SW480 (cell line): ENCODE results near the gene TMEM61.
A peak's percentile ranks its signal among the peaks of the same experiment; 100 is the strongest.
"Not testable (repeated sequence)": the region's sequence is repeated elsewhere in the genome, so short reads cannot be mapped to it uniquely, and the experiment has no call there.

Experiments
- DNase-seq: peaks from one replicate; pipeline ENCODE4 v3.0.0-alpha.2; 2016; ENCODE audit warnings: low spot score

Gene TMEM61

DNA sequence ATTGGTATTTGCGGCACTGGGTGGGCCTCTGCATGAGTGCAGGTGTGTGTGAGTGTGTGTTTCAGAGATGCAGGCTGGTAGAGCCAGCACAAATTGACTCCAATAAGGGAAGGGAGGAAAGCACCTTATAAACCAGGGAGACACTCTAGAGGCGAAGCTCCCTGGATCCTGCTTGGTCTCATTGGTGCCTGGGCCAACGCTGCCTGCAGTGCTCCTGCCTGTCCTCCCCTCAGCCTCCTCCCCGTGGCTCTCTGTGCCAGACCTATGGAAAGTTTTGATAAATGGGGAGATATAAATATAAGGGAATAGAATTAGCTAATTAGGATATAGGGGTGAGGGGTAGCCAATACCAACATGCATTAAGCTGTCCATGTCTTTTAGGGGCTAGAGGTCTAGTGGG is 20.9 kb downstream of the TMEM61 start:
- no peak for DNase-seq

DNA sequence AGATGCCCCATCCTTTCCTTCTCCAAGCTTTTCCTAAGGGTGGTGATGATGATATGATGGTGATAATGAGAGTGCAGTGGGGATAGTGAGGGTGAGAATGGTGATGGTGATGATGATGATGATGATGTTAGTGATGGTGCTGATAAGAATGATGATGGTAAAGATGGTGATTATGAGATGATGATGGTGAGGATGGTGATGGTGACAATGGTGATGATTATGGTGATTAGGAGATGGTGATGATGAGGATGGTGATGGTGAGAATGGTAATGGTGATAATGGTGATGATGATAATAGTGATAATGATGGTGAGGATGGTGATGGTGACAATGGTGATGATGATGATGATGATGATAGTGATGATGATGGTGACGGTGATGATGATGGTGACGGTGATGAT is 22.3 kb downstream of the TMEM61 start:
- no peak for DNase-seq

DNA sequence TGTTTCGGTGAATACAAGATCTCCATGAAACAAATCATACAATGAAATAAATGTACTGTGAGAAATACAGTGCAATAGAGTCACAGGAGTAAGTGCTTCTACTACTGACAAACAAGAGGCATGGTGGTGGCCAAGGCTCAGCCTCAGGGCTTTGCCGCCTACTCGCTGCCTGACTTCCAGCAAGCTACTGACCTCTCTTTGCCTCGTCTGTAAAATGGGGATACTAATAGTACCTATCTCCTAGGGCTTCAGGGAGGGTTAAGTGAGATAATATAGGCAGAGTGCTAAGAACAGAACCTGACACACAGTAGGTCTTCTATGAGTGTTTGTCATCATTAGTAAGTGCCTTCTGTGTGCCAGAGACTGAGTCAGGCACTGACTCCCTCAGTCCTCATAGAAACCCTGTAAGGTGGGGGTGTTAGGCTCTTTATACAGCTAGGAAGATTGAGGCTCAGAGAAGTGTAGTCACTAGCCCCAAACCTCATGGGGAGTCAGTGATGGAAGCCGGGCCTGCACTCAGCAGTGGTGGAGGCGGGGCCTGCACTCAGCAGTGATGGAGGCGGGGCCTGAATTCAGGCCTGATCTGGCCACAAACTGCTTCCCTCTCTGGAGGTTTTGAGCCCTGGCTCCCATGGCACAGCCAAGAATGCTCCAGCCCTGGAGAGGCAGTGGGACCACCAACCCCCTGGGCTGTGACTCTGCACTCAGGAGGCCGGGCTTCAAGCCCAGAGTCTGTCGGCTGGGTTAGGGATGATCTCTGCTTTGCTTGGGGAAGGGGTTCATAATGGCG is 25.1 kb downstream of the TMEM61 start:
- no peak for DNase-seq

DNA sequence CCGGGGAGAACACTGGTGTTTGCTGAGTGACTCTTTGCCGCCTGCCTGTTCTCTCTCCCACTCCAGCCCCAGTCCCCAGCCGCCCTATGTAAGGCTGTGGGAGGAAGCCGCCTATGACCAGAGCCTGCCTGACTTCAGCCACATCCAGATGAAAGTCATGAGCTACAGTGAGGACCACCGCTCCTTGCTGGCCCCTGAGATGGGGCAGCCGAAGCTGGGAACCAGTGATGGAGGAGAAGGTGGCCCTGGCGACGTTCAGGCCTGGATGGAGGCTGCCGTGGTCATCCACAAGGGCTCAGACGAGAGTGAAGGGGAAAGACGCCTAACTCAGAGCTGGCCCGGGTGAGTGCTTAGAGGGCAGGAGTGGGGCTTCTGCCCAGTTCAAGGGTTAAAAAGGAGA is 26.5 kb downstream of the TMEM61 start:
- no peak for DNase-seq

DNA sequence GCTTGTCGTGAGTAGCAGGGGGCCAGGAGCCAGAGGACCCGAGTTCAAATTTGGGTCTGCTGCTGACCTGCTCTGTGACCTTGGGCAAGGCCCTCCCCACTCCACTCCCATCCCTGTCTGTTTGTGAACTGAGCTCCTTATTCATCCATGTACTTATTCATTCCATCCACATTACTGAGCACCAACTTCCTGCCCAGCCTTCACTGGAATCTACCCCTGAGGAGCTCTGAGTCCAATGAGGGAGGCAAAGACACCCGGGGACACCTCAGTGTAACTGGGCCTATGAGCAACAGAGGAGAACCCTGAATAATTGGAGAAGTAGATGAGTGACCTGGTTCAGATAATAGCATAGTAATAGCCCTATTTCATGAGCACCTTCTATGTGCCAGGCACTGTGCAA is 27.2 kb downstream of the TMEM61 start:
- DNase-seq = no peak

DNA sequence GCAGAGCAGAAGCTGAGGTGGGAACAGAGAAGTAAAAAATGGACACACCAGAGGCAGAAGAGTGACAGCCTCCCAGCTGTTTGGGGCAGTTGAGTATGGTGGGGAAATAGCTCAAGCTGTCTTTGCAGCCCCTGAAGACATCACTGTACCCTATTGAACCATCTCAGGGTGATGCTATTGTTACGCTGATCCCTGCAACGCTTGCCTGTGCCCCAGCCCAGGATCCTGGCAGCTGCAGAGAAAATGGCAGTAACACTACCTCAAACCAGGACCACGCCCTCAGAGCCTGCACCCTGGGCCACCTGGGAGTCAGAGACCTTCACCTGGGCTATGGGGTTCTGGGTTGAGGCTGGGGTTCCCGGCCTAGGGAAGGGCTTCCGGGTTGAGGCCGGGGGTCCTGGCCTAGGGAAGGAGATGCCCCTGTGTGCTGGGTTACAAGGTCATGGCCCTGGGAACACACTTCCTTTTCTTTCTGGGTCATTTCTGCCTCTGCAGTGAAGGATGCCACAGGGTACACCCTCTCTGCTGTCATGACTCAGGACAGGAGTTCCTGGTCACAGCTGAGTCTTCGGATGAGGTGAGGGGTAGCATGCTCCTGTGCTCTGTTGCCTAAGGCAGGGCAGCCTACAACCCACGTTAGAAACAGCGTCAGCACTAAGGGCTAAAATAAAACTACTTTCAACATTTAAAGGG is 29.9 kb downstream of the TMEM61 start:
- no peak for DNase-seq

DNA sequence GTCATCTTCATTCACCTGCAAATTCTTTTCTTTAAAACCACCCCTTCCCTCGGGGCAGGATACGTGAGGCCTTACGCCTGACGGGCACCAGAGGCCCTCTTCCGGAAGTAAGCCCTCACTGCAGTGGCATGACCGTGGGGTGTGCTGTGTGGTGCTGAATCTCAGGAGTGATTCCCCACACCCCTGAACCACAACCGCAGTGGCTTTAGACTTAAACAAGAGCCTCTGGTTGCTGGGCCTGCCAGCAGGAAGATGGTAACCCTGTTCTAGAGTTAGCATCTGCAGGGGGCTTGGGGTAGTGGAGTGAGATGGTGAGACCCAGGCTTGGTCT is 30.4 kb downstream of the TMEM61 start:
- DNase-seq = no peak

DNA sequence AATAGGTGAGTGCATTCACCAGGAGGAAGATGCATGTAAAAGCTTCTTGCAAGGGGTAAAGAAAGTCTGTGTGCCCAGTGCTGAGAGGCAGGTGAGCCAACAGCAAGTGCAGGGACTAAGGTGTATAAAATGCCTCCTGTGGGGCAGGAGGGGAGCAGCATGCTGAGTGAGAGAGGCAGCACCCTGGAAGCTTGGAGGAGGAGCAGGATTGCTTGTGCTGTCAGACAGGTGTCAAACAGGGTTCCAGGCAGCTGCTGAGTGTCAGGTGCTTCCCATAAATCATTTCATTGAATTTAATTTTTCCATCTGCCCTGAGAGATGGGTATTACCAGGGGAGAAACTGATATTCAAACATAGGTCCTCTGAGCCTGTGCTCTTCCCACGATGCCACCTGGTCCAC is 32.2 kb downstream of the TMEM61 start:
- no peak for DNase-seq

DNA sequence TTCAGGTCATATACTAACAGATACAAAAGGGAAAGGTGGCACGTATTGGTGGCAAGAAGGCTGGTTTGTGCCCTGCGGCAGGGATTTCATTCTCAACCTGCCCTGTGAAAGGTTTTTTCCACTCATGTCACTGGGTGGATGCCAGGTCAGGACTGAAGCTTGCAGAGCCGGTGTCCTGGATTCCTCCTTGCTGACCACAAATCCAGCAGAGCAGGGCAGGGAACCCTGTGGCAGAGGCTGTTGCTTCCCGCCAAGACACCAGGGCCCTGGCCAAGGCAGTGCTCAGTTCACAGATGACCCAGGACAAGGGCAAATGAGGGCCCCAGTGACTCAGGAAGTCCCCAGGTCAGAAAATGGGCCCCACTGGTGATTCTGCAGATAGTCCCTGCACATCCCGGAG is 34.7 kb downstream of the TMEM61 start:
- DNase-seq = no peak

DNA sequence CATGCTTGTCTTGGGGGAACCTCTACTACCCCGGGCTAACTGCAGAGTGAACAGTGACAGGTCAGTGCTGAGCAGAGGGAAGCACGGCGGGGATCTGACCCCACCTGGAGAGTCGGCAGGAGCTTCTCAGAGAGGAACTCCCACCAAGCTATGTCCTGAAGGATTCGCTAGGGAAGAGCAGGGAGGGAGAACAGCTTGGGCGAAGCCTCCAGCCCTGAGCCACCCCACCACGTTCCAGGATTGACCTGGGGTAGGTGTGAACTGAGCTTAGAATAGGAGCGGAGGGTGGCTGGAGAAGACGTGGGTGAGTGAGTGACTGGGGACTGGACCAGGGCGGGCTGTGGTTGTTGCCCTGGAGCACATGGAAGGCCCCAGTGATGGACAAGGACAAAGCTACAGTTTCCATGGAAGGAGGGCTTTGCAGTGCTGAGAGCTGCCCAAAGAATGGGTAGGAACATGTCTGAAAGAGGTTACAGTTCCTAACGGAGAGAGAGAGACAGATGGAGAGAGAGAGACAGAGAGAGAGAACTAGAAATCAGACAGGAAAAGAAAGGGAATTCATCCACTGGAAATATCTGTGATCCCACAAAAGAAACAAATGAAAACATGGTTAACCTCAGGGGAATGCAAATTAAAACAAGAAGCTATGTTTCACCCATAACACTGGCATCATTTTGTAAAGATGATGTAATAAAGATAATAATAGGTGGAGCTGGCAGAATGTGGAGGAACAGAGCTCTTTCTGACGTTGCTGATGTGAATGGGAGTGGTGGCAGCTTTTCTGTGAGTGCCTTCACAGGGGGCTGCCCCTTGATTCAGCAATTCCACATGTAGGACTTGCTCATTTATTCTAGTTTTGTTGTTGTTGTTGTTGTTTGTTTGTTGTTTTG is 35.5 kb downstream of the TMEM61 start:
- DNase-seq = no peak

DNA sequence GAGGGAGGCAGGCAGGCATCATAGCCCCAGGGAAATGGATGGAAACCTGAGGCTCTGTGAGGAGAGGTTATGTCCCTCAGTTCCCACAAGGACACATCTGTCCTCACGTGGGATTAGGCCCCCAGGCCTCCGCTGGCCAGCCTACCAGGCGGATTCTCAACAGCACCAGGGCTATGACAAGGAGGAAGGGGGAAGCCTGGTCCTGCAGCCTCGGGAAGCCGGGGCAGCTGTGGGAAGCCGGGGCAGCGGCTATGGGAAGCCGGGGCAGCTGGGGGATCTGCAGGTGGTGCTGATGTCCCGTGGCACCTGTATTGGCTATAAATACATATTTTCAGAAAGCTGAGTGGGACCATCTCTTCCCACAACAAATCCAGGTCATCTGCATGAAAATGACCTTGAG is 38.0 kb downstream of the TMEM61 start:
- DNase-seq = no peak

DNA sequence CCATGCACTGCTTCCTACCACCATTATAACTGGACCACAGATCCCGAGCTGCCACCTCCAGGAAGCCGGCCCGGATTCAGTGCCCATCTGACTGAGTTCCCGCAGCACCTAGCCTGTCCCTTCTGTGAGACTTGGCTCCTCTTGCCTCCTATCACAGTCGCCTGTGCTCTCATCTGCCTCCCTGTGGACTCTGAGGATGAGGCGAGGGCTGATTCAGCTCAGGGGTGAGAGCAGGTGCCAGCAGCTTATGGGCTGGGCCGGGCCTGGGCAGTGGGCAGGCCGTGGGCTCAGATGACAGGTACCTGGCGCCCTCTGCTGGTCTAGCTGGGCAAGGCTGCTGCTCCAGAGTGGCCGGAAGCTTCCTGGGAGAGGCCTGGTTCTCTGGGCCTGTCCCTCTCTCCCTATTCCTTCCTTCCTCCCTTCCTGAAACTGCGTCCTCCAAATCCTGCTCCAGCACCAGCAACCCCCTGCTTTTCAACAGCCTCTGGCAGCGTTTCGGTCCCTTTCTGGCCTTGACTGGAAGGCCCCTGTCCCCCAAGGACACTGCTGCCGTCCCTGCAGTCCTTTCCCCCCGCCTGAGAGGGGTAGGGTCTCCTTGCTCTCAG is 41.6 kb downstream of the TMEM61 start:
- peak; percentile 90 for DNase-seq

DNA sequence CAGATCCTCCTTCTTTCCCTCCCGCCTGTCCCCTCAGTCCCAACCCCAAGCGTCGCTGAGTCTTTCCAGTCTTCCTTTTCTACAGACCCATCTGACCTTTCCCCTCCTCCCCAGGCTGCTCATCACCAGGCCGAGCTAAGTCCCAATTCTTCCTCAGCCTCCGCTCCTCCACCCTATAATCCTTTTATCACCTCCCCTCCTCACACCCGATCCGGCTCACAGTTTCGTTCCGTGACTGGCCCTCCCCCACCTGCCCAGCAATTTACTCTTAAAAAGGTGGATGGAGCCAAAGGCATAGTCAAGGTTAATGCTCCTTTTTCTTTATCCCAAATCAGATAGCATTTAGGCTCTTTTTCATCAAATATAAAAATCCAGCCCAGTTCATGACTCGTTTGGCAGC is 43.7 kb downstream of the TMEM61 start:
- DNase-seq = not testable (repeated sequence)

DNA sequence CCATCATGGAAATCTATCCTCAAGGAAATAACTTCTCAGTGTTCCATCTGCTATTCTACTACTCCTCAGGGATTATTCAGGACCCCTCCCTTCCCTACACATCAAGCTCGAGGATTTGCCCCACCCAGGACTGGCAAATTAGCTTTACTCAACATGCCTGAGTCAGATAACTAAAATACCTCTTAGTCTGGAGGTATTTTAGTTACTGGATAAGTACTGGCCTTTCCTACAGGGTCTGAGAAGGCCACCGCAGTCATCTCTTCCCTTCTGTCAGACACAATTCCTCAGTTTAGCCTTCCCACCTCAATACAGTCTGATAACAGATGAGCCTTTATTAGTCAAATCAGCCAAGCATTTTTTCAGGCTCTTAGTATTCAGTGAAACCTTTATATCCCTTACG is 46.3 kb downstream of the TMEM61 start:
- not testable (repeated sequence) for DNase-seq

DNA sequence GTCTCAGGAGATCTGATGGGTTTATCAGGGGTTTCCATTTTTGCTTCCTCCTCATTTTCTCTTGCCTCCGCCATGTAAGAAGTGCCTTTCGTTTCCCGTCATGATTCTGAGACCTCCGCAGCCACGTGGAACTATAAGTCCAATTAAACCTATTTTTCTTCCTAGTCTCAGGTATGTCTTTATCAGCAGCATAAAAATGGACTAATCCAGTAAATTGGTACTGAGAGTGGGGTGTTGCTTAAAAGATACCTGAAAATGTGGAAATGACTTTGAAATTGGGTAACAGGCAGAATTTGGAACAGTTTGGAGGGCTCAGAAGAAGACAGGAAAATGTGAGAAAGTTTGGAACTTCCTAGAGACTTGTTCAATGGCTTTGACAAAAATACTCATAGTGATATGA is 50.7 kb downstream of the TMEM61 start:
- not testable (repeated sequence) for DNase-seq

DNA sequence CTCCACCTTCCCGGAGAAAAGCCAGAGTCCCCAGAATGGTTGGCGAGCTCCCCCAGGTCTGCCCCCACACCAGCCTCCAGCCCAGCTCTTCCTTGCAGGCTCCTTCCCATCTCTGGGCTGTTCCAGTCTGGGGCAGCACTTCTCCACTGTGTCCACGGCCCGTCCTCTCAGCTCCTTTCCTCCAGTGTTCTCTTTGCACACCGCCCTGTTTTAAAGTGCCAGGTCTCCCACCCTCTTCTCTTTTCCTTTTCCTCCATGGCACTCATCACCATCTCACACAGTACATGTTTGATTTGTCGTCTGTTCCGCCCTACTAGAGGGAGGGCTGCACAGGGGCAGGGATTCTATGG is 52.8 kb downstream of the TMEM61 start:
- DNase-seq = no peak

DNA sequence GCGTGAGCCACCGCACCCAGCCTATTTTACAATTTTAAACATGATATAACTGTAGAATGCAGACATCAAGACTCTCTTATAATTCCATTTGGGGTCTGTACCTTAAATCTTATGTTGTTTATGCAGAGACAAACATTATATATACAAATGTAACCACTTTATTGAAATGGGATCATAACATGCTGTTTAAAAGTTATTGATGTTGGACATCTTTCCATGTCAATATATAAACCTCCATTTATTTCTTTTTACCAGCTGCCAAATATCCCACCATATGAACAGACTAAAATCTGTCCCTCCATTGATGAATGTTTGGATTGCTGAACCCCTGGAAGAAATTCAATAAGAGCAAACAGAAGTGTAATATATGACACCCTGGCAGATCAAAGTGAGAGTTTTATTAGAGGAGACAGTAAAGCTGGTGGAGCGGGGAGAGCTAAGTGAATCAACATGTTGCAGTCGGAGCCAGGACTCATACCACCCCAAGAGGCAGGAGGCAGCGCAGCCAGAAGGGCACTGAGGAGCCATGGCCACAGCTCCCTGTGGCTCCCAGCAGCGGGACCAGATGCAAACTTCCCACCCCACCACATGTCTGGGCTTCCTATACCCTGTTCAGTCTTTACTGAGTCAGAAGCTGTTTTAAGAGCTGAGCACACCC is 54.2 kb downstream of the TMEM61 start:
- no peak for DNase-seq

DNA sequence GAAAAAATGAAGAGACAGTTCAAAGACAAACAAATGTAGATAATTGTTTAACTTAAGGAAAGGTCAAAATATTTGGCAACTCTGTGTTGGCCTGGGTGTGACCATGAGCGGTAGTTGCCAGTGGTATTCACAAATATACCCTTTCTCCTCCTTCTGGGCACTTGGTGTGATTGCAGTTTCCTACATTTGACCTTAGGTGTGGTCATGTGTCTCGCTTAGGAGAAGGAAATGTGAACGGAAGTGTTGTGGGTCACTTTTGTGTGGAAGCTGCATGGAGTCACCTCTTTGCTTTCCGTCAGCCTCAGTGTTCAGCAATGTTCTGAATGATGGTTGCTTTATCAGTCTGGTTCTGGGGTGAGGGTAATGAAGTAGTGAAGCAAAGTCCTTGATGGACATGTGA is 55.5 kb downstream of the TMEM61 start:
- peak; percentile 17 for DNase-seq

DNA sequence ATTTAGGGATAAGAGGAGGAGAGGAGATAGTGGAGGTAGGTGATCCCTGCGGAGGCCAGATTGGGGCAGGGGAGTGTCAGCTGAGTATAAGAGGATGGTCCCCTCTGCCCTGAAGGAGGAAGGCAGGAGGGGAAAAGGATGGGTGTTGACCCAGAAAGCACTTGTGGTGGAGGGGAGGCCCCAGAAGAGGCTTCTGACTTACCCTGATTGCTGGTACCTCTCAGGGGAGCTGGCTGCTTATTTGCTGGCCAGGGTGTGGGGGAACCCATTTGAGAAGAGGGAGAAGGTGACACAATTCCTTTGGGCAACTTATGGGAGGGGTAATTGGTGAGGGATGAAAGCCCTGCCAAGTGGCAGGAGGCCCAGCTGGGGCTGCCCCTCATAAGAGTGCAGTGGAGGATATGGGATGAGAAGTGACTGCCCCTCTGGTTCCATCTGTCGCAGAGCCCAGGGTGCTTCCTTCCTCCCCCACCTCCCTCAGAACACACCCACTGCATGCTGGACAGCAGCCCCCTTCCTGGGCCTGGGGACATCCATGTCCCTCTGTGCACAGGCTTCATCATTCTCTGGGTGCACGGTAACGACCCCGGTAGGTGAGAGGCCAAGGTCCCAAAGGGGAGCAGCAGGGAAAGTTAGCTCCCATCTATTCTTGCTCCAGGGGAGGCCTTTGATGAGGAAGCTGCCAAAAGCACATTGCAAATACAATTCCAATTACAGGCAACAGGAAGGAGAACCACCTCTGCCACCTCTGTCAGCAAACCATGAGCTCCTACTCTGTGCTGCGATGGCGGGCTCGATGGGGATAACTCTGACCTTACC is 57.5 kb downstream of the TMEM61 start:
- no peak for DNase-seq

DNA sequence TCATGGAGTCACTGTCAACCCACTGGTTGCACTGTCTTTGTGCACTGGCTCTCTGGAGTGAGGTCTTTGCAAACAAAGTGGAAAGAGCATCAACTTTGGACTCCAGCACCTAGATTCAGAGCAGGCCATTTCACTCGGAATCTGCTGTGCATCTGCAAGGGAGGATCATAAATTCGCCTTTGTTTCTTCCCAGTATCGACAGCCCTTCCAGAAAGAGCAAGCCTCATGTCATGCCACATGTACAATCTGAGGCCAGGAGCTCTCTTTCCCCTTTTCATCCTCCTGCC is 58.1 kb downstream of the TMEM61 start:
- DNase-seq = no peak

DNA sequence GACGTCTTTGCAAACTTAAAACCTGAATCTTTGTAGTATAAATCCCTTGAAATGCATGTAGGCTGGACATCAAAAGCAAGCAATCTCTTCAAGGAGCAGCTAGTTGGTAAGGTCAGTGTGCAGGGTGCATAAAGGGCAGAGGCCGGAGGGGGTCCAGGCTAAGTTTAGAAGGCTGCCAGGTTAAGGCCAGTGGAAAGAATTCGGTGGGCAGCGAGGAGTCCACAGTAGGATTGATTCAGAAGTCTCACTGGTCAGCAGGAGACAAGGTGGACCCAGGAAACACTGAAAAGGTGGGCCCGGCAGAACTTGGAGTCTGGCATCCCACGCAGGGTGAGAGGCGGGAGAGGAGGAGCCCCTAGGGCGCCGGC is 58.5 kb downstream of the TMEM61 start:
- DNase-seq = no peak
